NCI-H748 (cell line): ENCODE data around the gene APOE.
"Not testable (repeated sequence)": the region's sequence is repeated elsewhere in the genome, so short reads cannot be mapped to it uniquely, and the experiment has no call there.

Experiments
- DNase-seq: peaks from one replicate; lab custom pipeline; 2025; ENCODE audit not compliant: unreplicated experiment; lab: John Stamatoyannopoulos, UW

The APOE gene

GRCh38 chr19:44883922-44884321 is 21.7 kb upstream of the APOE start:
- DNase-seq = no peak

- no peak for DNase-seq
Observed at GRCh38 chr19:44884566-44884965, 21.0 kb upstream of the APOE start.

- no peak for DNase-seq
Observed at GRCh38 chr19:44886141-44886540, 19.5 kb upstream of the APOE start.

- DNase-seq = no peak
Observed at GRCh38 chr19:44887648-44888047, 17.9 kb upstream of the APOE start.

GRCh38 chr19:44888335-44888734 is 17.3 kb upstream of the APOE start:
- DNase-seq = not testable (repeated sequence)

- no peak for DNase-seq
Observed at GRCh38 chr19:44889830-44890365, 15.7 kb upstream of the APOE start.

- DNase-seq = peak; percentile 100
Observed at GRCh38 chr19:44890366-44891015, 15.1 kb upstream of the APOE start.

GRCh38 chr19:44891016-44891882 is 14.3 kb upstream of the APOE start, which contains the start of gene TOMM40:
Gene TOMM40 (plus strand): TSS chr19:44891254. CDS start chr19:44891416, 162 bp downstream.
- peak; percentile 100 for DNase-seq

- DNase-seq = no peak
Observed at GRCh38 chr19:44892932-44893331, 12.7 kb upstream of the APOE start.

GRCh38 chr19:44893332-44894051 is 12.1 kb upstream of the APOE start:
- DNase-seq = no peak

- no peak for DNase-seq
Observed at GRCh38 chr19:44894052-44894400, 11.6 kb upstream of the APOE start.

GRCh38 chr19:44894946-44895345 is 10.7 kb upstream of the APOE start:
- DNase-seq = no peak

- DNase-seq = no peak
Observed at GRCh38 chr19:44897835-44898234, 7.8 kb upstream of the APOE start.

- DNase-seq = no peak
Observed at GRCh38 chr19:44900328-44901244, 5.0 kb upstream of the APOE start.

- DNase-seq = no peak
Observed at GRCh38 chr19:44903216-44903601, 2.4 kb upstream of the APOE start.

GRCh38 chr19:44903602-44904425 is 1.8 kb upstream of the APOE start:
- DNase-seq = peak; percentile 58

- no peak for DNase-seq
Observed at GRCh38 chr19:44904426-44904994, 1.1 kb upstream of the APOE start.

GRCh38 chr19:44907613-44908012 is 2.0 kb downstream of the APOE start:
- no peak for DNase-seq
